NCI-H69 (cell line): ENCODE measurements around the gene SLC26A11.
A peak's percentile ranks its signal among the peaks of the same experiment; 100 is the strongest.
"Not testable (repeated sequence)": the region's sequence is repeated elsewhere in the genome, so short reads cannot be mapped to it uniquely, and the experiment has no call there.

Experiments
- DNase-seq: peaks from one replicate; lab custom pipeline; 2025; lab: John Stamatoyannopoulos, UW

SLC26A11 gene

GRCh38 chr17:80260791-80261158 is 40.5 kb downstream of the SLC26A11 start, which contains the start of gene RNF213:
RNF213 (plus strand) TSS chr17:80260852; CDS start chr17:80263682, 2,830 bp downstream.
- DNase-seq = peak; percentile 82

- peak; percentile 95 for DNase-seq
Observed at GRCh38 chr17:80261159-80261894, 41.1 kb downstream of the SLC26A11 start.

- DNase-seq = peak; percentile 50
Observed at GRCh38 chr17:80261895-80262279, 41.7 kb downstream of the SLC26A11 start.

GRCh38 chr17:80262291-80262690 is 42.1 kb downstream of the SLC26A11 start:
- DNase-seq = peak; percentile 50

- no peak for DNase-seq
Observed at GRCh38 chr17:80262775-80263244, 42.6 kb downstream of the SLC26A11 start.

- peak; percentile 76 for DNase-seq
Observed at GRCh38 chr17:80263253-80264204, 43.3 kb downstream of the SLC26A11 start.

- DNase-seq = no peak
Observed at GRCh38 chr17:80264205-80265075, 44.2 kb downstream of the SLC26A11 start.

- no peak for DNase-seq
Observed at GRCh38 chr17:80265205-80266068, 45.2 kb downstream of the SLC26A11 start.

- DNase-seq = no peak
Observed at GRCh38 chr17:80267391-80267790, 47.2 kb downstream of the SLC26A11 start.

- no peak for DNase-seq
Observed at GRCh38 chr17:80268427-80268826, 48.2 kb downstream of the SLC26A11 start.

GRCh38 chr17:80269405-80269807 is 49.2 kb downstream of the SLC26A11 start:
- DNase-seq = no peak

- no peak for DNase-seq
Observed at GRCh38 chr17:80270104-80270503, 49.9 kb downstream of the SLC26A11 start.

- DNase-seq = no peak
Observed at GRCh38 chr17:80270836-80271235, 50.6 kb downstream of the SLC26A11 start.

- DNase-seq = no peak
Observed at GRCh38 chr17:80272366-80272765, 52.1 kb downstream of the SLC26A11 start.

GRCh38 chr17:80274331-80274730 is 54.1 kb downstream of the SLC26A11 start:
- no peak for DNase-seq

GRCh38 chr17:80274871-80275449 is 54.7 kb downstream of the SLC26A11 start:
- DNase-seq = no peak

GRCh38 chr17:80275857-80276256 is 55.6 kb downstream of the SLC26A11 start:
- not testable (repeated sequence) for DNase-seq

GRCh38 chr17:80277751-80278671 is 57.8 kb downstream of the SLC26A11 start:
- no peak for DNase-seq

- no peak for DNase-seq
Observed at GRCh38 chr17:80279895-80280294, 59.7 kb downstream of the SLC26A11 start.
